Muscle layer of duodenum (tissue), 2 donors: ENCODE results near the gene CCDC192.

ENCODE experiments used
- H3K27ac ChIP-seq: one replicate; pipeline ENCODE4 v1.7.0; 2013; ENCODE audit warnings: mild to moderate bottlenecking, low read length
- H3K27me3 ChIP-seq: one replicate; pipeline ENCODE4 v1.7.0; 2013; ENCODE audit warnings: low read depth, mild to moderate bottlenecking, control low read depth, low read length
- H3K36me3 ChIP-seq, 2 donors: one replicate each; pipeline ENCODE4 v1.7.0; 2013; ENCODE audit warnings: low read length in 2 of 2, control low read depth in 1 of 2, mild to moderate bottlenecking in 1 of 2; ENCODE audit not compliant: insufficient read depth in 2 of 2, control insufficient read depth in 1 of 2
- H3K4me1 ChIP-seq, 2 donors: one replicate each; pipeline ENCODE4 v1.7.0; 2013; ENCODE audit warnings: low read length in 2 of 2, mild to moderate bottlenecking in 2 of 2, control low read depth in 1 of 2, moderate library complexity in 1 of 2; ENCODE audit not compliant: insufficient read depth in 2 of 2, control insufficient read depth in 1 of 2
- H3K4me3 ChIP-seq, 2 donors: one replicate each; pipeline ENCODE4 v1.7.0; 2013; ENCODE audit warnings: low read length in 2 of 2, low read depth in 1 of 2, mild to moderate bottlenecking in 1 of 2
- H3K9me3 ChIP-seq, 2 donors: one replicate each; pipeline ENCODE4 v1.7.0; 2013; ENCODE audit warnings: low read length in 2 of 2, control low read depth in 1 of 2, mild to moderate bottlenecking in 1 of 2; ENCODE audit not compliant: control insufficient read depth in 1 of 2
- donor health status: healthy.

CCDC192 gene

DNA sequence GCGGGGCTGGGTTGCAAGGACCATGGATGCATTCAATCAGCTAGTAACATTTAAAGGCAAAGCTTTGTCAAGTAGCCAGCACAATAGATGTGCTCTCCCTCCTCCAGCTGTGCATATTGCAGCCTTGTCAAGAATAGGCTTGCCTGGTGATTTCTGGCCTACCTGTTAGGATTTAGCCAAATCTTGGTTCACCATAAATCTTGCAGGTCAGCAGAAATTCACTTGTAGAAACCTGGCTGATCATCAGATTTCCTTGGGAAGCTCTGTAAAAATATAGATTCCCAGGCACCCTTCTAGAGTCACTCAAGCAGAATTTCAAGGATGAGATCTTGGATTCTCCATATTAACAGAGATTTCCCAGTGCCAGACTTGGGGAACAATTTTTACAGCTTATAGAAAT, 228.2 kb downstream of the CCDC192 start:
- H3K9me3 ChIP-seq: no peaks in the 10 kb centered on the region
- H3K4me1 ChIP-seq: peaks cover 0 to 5% of the 10 kb centered on the region in 2 donors
- no peak overlapping the region for H3K27ac ChIP-seq
- no peaks in the 10 kb centered on the region for H3K27me3 ChIP-seq
- H3K4me3 ChIP-seq: no peak overlapping the region
- H3K36me3 ChIP-seq: no peaks in the 10 kb centered on the region

GRCh38 chr5:127933348-127933747, 230.2 kb downstream of the CCDC192 start:
- Histone ChIP-seq H3K27ac (no peak overlapping the region), H3K36me3 (no peaks in the 10 kb centered on the region), H3K4me3 (no peak overlapping the region), H3K4me1 (peaks cover 0 to 5% of the 10 kb centered on the region in 2 donors), H3K27me3 (no peaks in the 10 kb centered on the region), H3K9me3 (no peaks in the 10 kb centered on the region)

DNA sequence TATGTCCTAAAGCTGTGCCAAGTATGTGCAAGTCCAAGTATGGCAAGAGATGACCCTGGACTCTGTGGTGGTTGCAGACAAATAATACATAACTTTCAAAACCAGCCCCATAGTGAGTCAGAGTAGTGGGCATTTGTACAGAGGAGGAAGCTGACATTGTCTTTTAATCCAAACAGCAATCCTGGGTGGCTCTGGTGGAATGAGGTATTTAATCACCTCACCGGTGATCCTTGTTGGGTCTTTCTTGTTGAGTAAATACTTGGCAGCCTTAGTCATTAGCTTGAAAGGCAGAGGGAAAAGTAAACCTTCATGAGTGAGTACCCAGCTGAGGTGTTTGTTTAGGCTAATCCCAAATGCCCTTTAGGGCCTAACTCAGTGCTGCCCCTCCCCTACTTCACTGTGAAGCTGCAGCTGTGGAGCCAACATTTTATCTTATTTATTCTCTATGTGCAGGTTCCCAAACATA, 231.6 kb downstream of the CCDC192 start:
- Histone ChIP-seq H3K4me3 (no peak overlapping the region), H3K36me3 (no peaks in the 10 kb centered on the region), H3K27me3 (no peaks in the 10 kb centered on the region), H3K27ac (no peak overlapping the region), H3K9me3 (no peaks in the 10 kb centered on the region), H3K4me1 (peaks cover 0 to 5% of the 10 kb centered on the region in 2 donors)

DNA sequence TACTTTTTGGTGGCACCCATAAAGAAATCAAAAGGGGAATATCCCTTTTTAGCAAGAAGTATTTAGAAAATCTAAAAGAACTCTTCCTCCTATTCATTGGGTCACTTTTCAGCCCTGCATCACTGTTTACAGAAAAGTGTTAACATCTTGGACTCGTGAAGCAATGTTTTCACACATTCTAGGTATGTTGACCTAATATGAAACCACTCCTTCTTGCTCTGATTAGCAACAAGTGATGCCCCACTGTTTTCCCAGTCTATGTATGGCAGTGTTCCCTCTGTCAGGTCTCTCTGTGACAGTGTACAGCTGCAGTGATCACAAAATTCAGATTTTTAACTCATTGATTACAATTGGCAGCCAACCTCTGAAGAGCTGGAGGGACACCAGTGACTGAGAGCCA, 232.2 kb downstream of the CCDC192 start:
- Histone ChIP-seq H3K27ac (no peak overlapping the region), H3K36me3 (no peaks in the 10 kb centered on the region), H3K27me3 (no peaks in the 10 kb centered on the region), H3K4me3 (no peak overlapping the region), H3K9me3 (no peaks in the 10 kb centered on the region), H3K4me1 (no peaks in the 10 kb centered on the region)

DNA sequence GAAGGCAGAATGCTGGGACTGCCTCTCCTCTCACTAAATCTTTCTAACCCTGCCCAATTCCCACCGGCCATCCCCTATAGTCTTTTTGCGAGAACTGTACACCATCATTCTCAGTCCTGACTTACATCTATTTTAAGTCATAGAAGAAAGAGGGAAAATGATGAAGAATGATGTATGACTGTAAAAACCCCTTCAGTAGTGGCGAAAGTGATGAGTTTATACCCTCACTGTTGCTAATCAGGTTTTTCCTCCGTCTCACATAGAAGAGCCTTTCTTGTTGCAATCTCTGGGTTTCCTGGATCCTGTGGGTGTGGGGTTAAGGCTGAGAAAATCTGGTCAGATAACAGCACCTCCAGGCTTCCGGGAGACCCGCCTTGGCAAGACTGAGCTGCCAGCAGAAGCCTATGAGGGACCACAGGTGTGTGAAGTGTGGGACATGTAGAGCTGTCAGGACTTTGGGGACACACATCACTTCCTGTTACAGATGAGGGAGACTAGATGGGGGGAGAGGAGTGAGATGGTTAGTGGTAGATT, 233.3 kb downstream of the CCDC192 start:
- Histone ChIP-seq H3K27me3 (no peaks in the 10 kb centered on the region), H3K4me1 (no peaks in the 10 kb centered on the region), H3K27ac (no peak overlapping the region), H3K9me3 (no peaks in the 10 kb centered on the region), H3K4me3 (no peak overlapping the region), H3K36me3 (no peaks in the 10 kb centered on the region)

GRCh38 chr5:127938746-127939145, 235.6 kb downstream of the CCDC192 start:
- Histone ChIP-seq H3K4me1 (no peaks in the 10 kb centered on the region), H3K4me3 (no peak overlapping the region), H3K27ac (no peak overlapping the region), H3K27me3 (no peaks in the 10 kb centered on the region), H3K9me3 (no peaks in the 10 kb centered on the region), H3K36me3 (no peaks in the 10 kb centered on the region)

GRCh38 chr5:127940854-127941253, 237.7 kb downstream of the CCDC192 start:
- Histone ChIP-seq H3K9me3 (no peaks in the 10 kb centered on the region), H3K4me3 (no peak overlapping the region), H3K4me1 (no peaks in the 10 kb centered on the region), H3K27ac (no peak overlapping the region), H3K36me3 (no peaks in the 10 kb centered on the region), H3K27me3 (no peaks in the 10 kb centered on the region)

- no peaks in the 10 kb centered on the region for H3K9me3 ChIP-seq
- H3K4me1 ChIP-seq: no peaks in the 10 kb centered on the region
- no peak overlapping the region for H3K4me3 ChIP-seq
- H3K27me3 ChIP-seq: no peaks in the 10 kb centered on the region
- H3K36me3 ChIP-seq: no peaks in the 10 kb centered on the region
- no peak overlapping the region for H3K27ac ChIP-seq
Measured at GRCh38 chr5:127941646-127942045, 238.5 kb downstream of the CCDC192 start.

DNA sequence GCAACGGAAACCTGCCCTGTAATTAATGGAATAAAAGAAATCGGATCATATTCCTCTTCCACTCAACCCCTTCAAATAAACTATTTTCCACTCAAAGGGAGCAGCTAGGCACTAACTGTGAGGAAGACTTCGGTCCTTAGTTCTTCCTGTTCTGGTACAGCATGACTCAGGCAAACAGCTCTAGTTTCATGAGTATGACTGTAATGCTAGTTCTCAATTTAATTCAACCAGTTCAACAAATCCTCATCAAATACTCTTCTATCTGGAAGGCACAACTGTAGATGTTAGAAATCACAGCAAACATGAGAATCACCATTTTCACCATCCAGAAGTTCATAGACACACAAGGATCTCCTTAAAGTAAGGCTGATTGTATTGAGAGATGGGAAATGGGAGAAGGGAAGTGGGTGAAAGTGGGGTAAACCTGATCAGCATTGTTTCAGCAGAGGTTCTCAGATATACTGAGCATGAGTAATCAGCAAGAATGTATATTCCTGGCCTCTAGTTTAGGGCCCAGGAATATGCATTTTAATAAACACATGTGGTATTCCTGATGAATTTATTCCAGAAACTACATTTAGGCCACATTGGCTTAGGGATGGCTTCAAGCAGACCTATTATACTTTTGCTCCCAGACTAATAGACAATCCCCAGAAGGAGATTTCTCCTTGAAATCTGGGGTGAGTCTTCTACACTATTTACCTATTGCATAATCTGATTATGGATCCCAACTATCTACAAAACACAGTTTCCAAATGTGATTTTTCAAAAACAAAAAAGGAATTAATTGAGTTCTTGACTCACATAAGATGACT, 239.3 kb downstream of the CCDC192 start:
- H3K4me1 ChIP-seq: no peaks in the 10 kb centered on the region
- no peaks in the 10 kb centered on the region for H3K27me3 ChIP-seq
- no peak overlapping the region for H3K27ac ChIP-seq
- H3K9me3 ChIP-seq: no peaks in the 10 kb centered on the region
- H3K4me3 ChIP-seq: no peak overlapping the region
- no peaks in the 10 kb centered on the region for H3K36me3 ChIP-seq

GRCh38 chr5:127943061-127943371, 239.8 kb downstream of the CCDC192 start:
- H3K9me3 ChIP-seq: no peaks in the 10 kb centered on the region
- H3K27ac ChIP-seq: no peak overlapping the region
- H3K4me1 ChIP-seq: no peaks in the 10 kb centered on the region
- no peaks in the 10 kb centered on the region for H3K36me3 ChIP-seq
- H3K4me3 ChIP-seq: no peak overlapping the region
- no peaks in the 10 kb centered on the region for H3K27me3 ChIP-seq

- Histone ChIP-seq H3K4me1 (no peaks in the 10 kb centered on the region), H3K9me3 (no peaks in the 10 kb centered on the region), H3K4me3 (no peak overlapping the region), H3K27ac (no peak overlapping the region), H3K36me3 (no peaks in the 10 kb centered on the region), H3K27me3 (no peaks in the 10 kb centered on the region)
Measured at GRCh38 chr5:127944125-127944524, 240.9 kb downstream of the CCDC192 start.

DNA sequence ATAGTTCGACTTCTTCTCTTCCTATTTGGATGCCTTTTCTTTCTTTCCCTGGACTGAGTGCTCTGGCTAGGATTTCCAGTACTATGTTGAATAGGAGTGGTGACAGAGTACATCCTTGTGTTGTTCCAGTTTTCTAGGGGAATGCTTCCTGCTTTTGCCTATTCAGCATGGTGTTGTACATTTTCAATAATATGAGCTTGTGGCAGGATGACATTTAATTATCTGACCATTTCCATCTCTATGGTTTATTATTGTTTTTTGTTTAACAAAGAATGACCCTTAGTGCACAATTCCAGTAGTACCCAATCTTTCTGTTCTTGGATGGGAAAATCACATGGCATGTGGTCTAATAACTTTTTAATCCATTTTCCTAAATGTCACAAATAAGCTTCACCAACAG, 244.8 kb downstream of the CCDC192 start:
- Histone ChIP-seq H3K27ac (no peak overlapping the region), H3K4me3 (no peak overlapping the region), H3K9me3 (no peaks in the 10 kb centered on the region), H3K27me3 (no peaks in the 10 kb centered on the region), H3K4me1 (no peaks in the 10 kb centered on the region), H3K36me3 (no peaks in the 10 kb centered on the region)
